D341Med (cell line): ENCODE results near the gene LRCOL1.
A peak's percentile ranks its signal among the peaks of the same experiment; 100 is the strongest.

Experiments
- DNase-seq: peaks from one replicate; pipeline ENCODE4 v3.0.0; 2012; ENCODE audit warnings: low spot score

The LRCOL1 gene

DNA sequence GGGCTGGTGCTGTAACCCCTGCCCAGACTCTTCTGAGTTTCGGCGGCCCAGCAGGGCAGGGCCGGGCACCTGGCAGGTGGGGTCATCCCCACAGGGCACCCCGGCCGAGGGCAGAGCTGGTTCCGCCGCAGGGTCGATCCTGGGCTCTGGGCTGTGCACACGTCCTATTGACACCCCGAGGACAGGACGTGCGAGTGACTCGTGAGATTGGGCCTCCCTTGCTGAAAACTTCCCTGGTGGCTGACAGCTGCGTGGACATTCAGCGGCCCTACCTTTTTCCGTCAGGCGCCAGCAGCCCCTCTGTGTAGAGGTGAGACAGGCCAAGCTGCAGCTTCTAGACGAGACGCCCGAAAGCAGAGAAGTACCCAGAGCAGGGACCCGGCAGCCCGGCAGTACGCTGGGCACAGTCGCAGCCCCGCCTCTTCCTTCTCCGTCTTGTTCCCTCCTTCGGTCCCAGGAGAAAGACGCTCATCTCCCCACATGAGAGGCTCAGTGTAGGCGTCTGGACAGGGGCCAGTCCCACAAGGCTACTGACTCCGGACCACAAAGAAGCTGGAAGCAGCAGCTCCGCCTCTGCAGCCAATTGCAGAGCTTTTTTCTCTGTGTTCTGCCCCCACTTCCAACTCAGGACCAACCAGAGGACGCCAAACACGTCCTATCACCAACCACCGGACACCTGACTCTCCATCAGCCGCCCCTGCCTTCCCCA, at the start of gene LRCOL1:
LRCOL1 (minus strand) TSS at position 532 of the 709 bp plus-strand sequence. CDS start 4,331 bp downstream, outside the sequence.
- no peak for DNase-seq

DNA sequence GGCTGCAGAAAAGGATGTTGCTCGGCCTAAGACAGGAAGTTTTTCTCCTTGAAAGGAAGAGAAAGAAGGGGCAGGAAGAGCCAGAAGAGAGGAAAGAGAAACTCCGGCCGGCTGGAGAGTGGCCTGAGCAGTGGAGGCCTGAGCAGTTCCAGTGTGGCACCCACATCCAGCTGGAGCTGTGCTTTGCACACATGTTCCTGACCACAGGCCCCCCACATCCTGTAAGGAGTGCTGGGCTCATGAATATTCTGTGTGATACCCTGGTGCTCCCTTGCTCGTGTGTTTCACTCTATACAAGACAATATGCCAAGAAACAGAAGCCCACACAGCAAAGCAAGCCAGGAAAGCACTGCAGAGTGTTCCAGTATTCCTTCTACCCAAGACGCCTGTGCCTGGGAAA, 49.7 kb upstream of the LRCOL1 start:
- no peak for DNase-seq

DNA sequence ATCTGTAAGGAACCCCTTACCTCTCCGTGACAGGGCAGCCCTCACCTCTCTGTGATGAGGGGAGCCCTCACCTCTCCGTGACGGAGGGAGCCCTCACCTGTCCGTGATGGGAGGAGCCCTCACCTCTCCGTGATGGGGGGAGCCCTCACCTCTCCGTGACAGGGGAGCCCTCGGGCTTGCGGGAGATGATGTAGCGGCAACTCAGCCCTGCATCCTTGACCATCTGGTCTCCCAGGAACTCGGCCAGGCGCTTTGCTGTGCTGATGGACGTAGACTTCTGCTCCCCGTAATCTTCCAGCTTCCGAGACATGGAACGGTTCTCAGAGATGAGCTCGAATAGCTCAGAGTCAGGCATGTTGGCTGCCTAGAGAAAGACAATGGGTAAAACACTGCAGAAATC, 48.8 kb upstream of the LRCOL1 start:
- DNase-seq, result no peak

DNA sequence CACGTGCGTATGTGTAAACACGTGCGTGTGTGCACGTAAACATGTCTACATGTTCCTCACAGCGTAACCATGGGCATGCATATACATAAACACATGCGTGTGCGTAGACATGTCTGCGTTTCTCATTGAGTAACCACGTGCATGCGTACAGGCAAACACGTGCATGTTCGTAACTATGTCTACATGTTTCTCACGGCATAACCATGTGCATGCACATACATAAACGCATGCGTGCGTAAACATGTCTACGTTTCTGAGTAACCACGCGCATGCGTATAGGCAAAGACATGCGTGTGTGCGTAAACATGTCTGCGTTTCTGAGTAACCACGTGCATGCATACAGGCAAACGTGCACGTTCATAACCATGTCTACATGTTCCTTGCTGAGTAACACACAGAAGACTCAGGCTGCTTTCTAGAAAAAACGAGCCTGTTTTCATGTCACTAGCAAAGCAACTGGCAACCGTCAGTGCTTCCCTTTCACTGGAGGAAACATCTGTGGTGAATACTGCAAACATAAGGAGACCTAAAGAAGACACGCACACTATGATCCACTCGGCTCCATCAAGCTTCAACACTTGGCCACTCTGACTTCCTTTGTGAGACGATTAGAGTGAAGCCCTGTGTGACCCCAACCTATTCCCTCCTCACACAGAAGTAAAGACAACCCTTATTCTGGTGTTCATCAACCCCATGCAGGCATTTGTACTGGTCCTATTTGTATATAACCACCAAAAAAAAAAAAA, 47.9 kb upstream of the LRCOL1 start:
- no peak for DNase-seq

DNA sequence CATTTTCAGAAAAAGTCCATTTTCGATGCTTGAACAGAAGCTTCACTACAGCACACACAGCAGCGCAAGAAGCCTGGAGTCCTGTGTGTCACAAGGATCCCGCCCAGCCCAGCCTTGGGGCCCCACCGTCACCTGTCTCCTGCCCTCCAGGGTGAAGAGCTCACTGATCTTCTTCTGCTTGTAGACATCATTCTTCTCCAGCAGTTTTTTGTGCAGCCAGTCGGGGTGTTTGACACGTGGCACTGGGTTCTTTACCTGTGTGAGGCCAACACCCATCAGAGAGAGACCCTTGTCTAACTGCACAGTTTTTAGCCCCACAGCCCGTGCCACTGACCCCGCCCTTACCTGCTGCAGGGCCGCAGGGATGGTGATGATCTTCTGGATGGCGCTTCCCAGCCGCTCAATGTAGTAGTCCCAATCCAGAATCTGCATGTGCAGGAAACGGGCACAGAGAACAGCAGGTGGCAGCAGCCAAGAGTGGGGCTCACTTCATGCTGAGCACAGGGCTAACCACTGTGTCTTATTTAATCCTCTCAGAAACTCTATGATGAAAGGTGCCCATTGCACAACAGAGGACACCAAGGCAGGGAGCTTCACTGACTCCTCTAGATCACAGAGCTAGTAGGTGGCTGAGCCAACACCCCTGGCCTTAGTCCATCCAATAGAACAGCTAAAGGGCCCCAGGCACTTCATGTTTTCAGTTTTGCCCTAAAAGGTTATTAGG, 46.8 kb upstream of the LRCOL1 start:
- no peak for DNase-seq

DNA sequence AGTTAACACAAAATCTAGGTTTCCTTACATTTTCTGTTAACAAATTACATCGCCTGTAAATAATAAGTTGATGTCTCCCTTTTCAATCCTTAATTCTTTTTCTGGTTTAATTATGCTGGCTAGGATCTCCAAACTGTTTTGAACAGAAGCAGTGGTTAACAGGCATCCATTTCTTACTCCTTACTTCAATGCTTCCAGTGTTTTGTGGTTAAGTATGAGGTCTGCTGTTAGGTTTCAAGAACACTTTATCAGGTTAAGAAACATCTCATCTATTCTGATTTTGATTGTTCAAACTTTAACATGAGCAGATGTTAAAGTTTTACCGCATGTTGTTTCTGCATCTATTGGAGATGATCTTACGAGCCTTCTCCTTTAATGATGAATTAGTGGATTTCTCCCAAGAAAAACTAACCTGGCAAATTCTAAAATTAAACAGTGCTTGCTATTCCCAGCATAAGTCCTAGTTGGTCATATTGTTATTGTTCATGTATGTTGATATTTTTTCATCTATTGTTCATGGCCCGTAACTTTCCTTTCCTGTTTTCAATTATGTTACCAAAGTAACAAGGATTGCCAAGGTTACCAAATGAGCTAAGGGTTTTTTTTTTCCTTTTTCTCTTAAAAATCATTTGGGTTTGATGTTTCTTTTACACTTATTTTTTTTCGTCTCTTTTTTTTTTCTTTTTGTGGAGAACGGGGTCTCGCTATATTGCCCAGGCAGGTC, 43.3 kb upstream of the LRCOL1 start:
- DNase-seq, result no peak

DNA sequence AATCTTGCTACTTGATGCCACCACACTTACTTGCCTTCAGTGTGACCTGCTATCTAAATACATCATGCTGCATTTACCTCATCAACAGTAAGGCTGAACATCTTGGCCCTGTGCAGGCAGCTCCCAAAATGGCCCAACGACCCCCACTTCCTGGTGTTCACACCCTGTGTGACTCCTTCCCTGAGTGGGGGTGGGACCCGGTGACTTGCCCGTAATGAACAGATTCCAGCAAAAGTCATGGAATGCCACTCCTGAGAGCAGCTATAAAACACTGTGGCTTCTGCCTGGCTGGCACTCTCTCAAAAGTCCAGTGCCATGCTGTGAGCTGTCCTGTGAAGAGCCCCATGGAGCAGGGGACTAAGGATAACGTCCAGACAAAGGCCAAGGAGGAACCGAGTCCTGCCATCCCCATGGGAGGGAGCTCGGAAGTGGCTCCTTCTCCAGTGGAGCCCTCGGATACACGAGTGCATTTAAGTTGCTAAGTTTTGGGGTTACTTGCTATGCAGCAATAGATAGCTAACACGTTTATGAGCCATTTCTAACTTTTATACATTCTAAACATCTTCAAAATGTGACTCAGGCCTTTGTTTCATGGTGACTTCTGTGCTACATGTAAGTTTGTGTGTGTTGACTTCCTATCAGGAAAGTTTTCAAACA, 41.2 kb upstream of the LRCOL1 start:
- no peak for DNase-seq

DNA sequence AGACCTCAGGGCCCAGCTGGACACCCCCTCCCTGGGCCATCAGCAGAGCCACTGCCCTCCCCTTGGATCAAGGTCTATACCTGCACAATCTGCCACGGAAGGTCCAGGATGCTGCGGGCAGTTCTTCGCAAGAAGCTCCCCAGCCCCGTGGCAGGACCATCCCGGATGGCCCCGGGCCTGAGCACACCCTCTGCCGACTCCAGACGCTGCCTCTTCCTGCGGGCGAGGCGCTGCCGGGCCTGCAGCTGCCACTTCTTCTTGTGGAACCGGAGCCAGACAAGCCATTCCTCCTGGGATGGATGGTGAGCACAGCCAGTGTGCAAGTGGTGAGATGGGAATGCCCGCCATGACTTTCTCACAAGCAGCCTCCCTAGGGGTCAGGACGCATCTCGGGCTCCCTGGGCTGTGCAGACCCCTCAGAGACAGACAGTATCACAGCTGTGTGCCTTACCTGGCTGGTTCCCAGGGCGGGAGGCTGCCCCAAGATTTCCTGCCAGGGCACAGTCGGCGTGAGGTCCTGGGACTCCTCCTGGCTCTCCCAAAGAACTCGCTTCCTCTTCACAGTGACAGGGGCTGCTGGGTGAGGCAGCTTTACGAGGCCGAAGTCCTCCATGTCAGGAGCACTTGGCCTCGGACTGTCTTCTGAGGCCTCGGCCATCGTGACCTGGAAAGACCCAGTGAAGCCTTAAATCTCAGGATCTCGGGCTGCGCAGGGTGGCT, 39.0 kb upstream of the LRCOL1 start:
- no peak for DNase-seq

DNA sequence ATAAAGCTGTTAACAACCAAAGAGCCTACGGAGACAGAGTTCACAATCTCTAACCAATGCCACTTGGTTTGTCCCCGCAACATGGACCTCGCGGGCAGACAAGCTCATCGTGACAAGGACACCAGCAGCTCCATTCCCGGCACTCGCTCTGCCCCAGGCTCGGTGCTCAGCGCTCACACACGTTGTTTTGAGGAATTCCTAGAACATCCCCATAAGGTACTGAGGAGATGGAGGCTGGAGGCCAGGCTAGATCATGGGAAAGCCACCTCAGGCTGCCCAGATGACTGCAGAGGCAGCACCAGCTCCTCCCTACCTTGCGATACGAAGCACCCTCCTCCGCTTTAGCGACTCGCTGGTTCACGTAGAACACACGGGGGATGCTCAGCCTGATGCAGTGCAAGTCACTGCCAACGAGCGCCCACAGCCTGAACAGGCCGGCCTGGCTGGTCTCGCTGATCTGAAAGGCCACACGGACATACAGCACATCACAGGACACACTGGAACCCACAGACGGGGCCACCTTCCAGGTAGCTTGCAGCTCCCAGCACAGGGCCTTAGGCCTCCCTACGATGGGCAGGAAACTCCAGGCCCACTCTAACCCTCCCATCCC, 38.3 kb upstream of the LRCOL1 start:
- DNase-seq, result no peak

DNA sequence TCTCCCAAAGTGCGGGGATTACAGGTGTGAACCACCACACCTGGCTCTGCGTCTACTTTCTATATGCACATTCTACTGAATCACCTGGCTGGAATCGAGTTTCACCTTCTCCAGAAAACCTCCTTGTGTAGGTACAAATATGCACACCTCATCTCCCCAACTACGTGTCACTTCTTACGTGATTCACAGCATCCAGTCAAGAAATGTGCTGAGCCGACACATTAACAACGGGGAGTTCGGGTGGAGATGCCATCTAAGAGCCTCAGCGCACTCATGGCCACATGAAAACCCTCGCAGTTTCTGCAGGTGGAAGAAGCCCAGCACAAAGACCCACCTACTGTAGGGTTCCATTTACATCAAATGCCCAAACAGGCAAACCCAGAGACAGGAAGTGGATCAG, 37.5 kb upstream of the LRCOL1 start:
- DNase-seq, result no peak

DNA sequence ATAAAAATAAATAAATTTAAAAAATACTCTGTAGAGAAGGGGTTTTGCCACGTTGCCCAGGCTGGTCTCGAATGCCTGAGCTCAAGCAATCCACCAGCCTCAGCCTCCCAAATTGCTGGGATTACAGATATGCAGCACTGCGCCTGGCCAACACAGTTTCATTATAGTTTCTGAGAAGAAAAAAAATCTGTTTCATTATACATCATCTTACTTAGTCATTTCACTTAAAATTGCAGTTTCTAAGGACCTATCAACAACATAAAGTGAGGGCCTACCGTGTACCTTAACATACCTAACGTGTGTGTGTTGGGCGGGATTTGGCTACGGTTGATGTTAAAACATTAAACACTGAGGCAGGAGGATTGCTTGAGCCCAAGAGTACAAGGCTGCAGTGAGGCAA, 36.5 kb upstream of the LRCOL1 start:
- no peak for DNase-seq

DNA sequence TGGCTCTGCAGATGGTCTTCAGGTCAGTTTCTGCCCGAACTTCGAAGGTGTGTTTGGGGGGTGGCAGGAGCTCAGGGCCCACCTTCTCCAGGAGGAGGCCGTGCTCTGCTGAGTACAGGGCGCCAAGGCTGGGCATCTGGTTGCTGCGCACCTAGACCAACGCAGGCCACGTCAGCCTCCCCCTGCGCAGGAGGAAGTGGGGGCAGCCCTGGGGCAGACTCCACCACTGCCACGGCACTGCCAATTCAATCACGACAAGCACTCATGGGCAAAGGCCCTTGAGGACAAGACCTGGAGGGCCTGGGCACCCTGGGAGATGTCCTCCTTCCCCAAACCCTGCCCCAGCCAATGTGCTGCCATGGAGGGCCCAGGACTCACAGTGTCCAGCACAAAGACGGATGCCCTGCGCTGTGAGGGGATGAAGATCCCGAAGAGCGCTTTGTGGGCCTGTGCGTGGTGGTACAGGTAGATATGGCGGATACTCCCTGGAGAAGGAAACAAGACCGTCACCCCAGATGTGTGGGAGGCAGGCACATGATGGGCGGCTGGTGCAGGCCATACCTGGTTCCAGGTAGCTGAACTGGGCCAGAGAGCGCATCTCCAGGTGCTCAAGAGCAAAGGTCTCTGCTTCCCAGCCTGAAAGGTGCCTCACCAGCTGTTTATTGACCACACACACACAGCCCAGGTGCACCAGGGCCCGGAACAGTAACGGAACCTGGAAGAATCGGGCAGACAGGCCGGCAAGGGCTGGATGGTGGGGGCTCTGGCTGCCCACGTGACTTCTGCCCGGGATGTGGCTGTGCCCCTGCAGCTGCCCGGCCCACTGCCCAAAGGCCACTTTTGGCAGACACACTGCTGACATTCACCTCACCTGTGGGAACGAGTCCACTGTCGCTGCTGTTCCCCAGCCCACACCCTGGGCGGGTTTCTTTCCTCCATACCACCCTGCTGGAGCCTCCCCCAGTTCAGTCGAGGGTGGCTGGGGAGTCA, 32.8 kb upstream of the LRCOL1 start:
- DNase-seq, result no peak

DNA sequence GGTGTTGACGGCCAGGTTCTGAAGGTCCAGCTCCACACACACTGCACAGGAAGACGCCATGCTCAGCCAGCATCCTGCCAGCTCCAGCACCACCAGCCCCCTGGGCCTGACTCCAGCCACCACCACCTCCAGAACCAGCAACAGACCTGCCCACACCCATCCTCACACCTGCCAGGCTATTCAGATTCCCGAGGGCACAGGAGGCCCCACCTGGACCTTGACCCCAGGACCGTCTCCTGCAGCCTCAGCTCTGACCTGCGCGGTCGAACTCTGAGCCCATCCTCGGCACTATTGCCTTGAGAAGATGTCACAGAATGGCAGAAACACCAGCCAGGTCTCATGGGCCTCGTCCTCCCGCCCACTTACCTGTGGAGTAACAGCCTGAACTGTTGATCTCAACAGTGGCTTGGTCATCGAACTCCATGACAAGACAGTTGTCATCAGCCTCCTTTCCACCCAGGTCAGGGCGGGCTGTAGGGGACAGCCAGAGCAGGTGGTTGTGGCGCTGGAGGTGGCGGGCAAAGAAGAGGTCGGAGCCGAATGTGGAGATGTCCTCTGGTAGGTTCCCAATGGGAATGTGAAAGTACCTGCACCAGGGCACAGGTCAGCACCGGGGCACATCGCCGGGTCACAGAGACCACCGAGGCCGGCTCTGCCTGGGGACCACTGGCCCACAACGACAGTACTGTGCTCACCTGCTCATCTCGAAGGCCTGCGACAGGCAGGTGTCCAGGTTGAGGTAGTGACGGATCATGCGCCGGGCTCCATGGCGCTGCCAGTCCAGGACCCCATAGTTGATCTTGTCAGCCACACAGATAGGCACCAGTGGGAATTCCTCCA, 31.6 kb upstream of the LRCOL1 start:
- DNase-seq, result no peak

DNA sequence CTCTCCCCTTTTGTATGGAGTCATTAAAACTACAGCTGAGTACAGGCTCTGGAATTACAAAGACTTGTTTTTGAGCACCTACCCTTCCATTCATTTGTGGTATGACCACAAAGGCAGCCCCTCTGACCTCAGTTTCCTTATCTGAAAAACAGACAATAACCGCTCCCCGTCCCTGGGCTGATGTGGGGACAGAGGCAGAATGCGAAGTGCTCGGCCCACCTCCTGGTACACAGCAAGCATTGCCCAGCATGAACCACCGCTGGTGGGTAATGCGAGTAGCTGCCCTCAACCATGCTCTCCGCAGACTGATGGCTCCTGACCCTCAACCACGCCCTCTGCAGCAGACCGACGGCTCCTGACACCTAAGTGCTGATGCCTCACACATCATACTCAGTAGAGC, 30.6 kb upstream of the LRCOL1 start:
- no peak for DNase-seq

DNA sequence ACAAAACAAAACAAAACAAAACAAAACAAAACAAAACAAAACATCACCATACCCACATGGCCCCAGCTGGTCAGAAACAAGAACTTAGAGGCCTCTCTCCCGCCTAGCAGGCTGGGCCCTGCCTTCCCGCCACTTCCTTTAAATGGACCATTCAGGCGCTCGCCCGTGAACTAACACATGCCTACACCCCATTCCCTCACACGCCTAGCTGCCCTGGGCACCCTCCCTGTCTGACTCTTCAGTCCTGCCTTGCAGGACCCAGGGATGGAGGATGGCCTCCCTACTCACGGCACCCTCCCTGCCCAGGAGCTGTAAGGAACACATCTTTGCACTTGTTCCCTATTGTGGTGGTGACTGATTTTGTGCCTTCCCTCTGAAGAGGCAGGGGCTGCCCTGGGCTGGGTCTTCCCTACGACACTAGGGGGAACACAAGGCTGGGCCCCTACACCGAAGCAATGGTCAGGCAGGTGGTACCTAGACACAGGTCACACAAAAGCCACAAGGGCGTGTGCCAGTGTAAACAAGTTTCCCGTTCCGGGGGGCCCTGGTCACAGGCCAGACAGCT, 29.7 kb upstream of the LRCOL1 start:
- DNase-seq, result no peak

DNA sequence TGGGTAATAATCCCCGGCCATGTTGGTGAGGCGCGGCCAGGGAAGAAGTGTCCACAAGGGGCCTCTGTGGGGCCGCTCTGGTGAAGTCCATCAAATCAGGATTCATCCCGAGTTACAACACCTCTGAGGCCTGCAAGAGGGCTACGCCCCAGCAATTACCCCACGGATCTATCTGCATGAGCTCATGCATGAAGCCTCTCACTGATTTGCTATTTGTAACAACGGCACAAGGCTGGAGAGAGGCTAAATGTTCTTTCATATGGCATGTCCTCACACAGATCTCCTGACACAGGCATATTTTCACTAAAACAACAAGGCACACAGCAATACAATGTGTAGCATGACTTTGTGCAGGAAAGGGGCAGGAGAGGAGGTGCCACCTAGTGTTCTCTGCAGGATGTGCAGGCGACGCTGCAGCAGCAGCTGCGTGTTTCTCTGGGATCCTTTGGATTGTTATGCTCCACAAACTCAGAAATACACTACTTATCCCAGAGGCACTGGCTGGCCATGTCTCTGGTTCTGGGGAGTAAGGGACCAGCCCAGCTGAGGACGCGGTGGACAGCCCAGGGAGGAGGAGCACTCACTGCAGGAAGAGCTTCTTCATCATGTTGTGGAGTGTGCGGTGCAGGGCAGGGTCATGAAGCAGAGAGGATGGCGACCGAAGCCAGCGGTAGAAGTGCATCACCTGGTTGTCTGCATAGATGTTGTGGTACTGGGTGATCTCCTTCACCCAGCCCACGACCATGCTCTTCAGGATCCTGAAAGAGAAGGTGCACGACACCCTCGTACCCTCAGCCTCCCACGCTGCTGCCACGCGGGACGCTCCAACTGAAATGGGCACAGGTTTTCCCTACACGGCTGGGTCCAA, 28.4 kb upstream of the LRCOL1 start:
- peak; percentile 84 for DNase-seq

DNA sequence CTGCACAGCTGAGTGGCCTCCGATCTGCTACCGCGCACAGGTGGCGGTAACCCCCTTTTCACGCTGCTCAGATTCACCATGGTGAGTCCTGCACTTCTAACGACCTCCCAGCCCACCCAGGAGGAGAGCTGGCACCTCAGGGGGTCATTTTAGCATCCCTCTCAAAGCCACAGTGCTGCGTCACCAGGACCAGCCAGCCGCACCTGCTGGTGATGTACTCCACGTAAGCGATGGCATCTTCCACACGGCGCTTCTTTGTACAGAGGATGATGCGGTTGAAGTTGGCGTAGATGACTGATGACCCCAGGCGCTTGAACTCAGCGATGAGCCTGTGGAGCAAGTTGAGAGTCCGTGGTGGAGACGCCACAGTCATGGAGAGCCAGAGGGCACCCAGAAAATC, 27.4 kb upstream of the LRCOL1 start:
- no peak for DNase-seq
